HG03460 (cell line): ENCODE data around the gene SLC1A2.

Experiments
- ATAC-seq: cut with Tn5 transposase; IDR thresholded peaks from one replicate; pipeline ENCODE4 v1.9.1; 2021; ENCODE audit not compliant: unreplicated experiment

Gene SLC1A2

GRCh38 chr11:35248558-35249323, 170.6 kb downstream of the SLC1A2 start:
- no peak for ATAC-seq

GRCh38 chr11:35247863-35248262, 171.5 kb downstream of the SLC1A2 start:
- no peak for ATAC-seq

GRCh38 chr11:35247428-35247827, 171.9 kb downstream of the SLC1A2 start:
- ATAC-seq, result no peak

GRCh38 chr11:35246745-35247144, 172.6 kb downstream of the SLC1A2 start:
- no peak for ATAC-seq

GRCh38 chr11:35245786-35246185, 173.6 kb downstream of the SLC1A2 start:
- no peak for ATAC-seq

- no peak for ATAC-seq
Measured at GRCh38 chr11:35245056-35245455, 174.3 kb downstream of the SLC1A2 start.

- no peak for ATAC-seq
Measured at GRCh38 chr11:35243774-35244173, 175.6 kb downstream of the SLC1A2 start.

GRCh38 chr11:35242412-35243242, 176.7 kb downstream of the SLC1A2 start:
- ATAC-seq, result no peak

- ATAC-seq, result no peak
Measured at GRCh38 chr11:35241531-35241930, 177.8 kb downstream of the SLC1A2 start.

- no peak for ATAC-seq
Measured at GRCh38 chr11:35241083-35241482, 178.3 kb downstream of the SLC1A2 start.

GRCh38 chr11:35239471-35240075, 179.8 kb downstream of the SLC1A2 start:
- no peak for ATAC-seq

- no peak for ATAC-seq
Measured at GRCh38 chr11:35238882-35239281, 180.5 kb downstream of the SLC1A2 start.

- ATAC-seq, result no peak
Measured at GRCh38 chr11:35237860-35238715, 181.3 kb downstream of the SLC1A2 start.

GRCh38 chr11:35237351-35237750, 182.0 kb downstream of the SLC1A2 start:
- ATAC-seq, result no peak

- ATAC-seq, result no peak
Measured at GRCh38 chr11:35236667-35237003, 182.7 kb downstream of the SLC1A2 start.

GRCh38 chr11:35235936-35236666, 183.3 kb downstream of the SLC1A2 start:
- no peak for ATAC-seq

GRCh38 chr11:35235498-35235897, 183.9 kb downstream of the SLC1A2 start:
- ATAC-seq, result no peak

- no peak for ATAC-seq
Measured at GRCh38 chr11:35235157-35235468, 184.2 kb downstream of the SLC1A2 start.

GRCh38 chr11:35234460-35235156, 184.8 kb downstream of the SLC1A2 start:
- ATAC-seq, result no peak

GRCh38 chr11:35233518-35233917, 185.8 kb downstream of the SLC1A2 start:
- ATAC-seq, result no peak
